ENCODE measurements around the gene EPHA5.

The EPHA5 gene

GRCh38 chr4:65472531-65472930 is 197.8 kb downstream of the EPHA5 start:
- no peak for DNase-seq

DNA sequence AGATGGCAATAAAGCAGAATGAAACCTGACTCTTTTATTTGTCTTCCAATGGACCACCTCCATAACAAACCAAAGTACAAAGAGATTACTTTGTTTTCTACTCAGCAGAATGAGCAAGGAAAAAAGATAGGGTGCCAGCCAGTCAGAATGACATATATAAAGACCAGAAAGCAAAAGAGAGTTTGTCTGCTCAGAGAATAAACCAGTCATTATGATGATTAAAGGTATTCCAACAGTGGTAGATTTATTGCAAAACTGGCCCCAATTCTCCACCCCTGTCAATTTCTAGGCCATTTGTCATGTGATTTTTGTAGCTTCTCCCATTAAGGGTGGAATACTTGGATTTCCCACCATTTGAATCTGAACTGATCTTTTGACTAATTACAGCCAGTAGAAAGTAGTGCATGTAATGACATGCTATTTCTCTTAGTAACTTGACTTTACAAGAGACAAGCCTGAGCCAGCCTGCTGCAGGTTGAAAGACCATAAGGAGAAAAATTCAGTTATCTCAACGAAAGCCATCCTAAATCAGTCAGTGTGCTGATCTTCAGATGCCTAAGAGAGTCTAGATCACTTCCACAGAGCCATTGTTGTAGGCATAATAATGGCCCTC is 203.1 kb downstream of the EPHA5 start:
- no peak for DNase-seq

GRCh38 chr4:65461781-65462180 is 208.5 kb downstream of the EPHA5 start:
- no peak for DNase-seq

DNA sequence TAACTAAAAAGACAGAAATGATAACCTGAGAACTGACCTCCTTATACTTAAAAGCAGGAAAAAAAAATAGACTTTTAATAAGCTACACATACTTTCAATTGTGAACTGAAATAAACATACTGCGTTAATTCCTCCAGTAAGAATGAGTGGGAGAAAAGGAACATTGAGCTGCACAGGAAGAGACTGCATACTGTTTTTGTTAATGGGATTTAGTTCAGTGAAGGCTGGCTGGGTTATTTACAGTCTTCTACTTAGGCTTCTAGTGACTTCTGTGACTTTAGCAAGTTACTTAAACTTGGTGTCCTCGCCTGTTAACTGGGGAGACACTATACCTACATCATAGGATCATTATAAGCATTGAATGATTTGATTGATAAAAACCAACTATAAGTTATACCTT is 213.3 kb downstream of the EPHA5 start:
- no peak for DNase-seq

GRCh38 chr4:65456579-65456978 is 213.7 kb downstream of the EPHA5 start:
- no peak for DNase-seq

DNA sequence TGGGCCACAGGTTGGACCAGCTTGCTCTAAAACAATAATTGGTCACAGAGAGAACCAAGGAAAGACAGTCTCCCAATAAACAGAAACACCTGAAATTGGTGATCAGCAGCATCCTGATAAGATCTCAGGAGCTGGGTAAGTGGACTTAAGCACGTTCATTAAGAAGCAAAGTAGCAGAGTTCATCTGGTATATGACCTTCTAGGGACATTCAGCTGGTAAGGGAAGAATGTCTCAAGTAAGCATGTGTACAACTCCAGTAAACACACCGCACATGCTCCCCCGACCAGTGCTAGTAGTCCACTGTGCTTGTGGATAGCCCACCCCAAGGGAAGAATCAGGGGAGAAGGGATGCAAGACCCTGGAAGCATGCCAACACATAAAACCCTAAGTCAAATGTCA is 216.9 kb downstream of the EPHA5 start:
- no peak for DNase-seq

DNA sequence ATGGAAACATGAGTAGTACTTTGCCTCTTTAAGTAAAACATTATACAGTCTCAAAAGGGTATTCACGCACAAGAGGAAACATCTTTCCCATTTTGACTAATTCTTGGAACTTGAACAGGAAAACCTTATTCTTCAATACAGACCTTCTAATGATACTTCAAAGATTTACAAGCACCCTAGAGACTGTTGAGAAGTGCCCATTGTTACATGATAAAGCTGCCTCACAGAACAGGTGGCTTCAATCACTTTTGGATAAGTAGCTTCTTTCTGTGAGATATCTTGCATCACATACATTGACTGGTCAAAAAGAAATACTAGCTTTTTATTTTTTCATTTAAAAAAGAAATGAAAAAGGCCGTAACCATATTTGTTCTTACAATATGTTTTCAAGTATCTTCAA is 219.4 kb downstream of the EPHA5 start:
- no peak for DNase-seq

DNA sequence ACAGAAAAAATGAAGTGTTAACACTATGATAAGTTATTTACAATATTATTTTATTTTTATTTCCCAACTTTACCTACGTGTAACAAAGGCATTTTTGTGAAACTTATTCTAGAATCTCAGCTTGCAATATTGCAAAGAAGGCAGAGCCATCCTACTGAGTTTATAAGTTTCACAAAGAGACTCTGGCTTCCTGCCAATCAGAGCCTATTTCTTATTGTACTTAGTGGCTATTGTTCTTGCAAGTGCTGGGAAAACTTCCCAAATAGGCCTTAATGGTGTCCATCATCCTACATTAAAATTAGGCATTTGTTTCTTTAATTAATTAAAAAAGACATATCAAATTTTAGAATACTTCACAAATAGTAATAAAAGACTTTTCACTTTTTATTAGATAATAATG is 233.2 kb downstream of the EPHA5 start:
- DNase-seq, result no peak

DNA sequence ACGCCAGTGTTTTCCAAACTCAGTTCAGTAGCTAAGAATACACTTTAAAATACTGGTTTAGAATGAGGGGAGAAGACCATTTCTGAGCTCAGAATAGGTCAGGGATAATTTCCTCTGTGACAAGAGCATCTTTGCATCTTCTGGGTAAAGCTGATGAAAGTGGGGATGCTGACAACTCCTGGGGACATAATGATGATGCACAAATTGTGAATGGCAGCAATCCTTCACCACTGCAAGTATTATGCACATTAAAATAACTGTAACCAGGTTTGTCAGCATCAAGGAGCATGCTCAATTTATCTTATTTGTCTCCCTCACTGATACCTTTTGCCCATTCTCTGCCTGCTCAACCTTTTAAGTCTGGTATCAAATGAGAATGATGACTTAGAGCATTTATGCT is 248.2 kb downstream of the EPHA5 start:
- DNase-seq, result no peak

DNA sequence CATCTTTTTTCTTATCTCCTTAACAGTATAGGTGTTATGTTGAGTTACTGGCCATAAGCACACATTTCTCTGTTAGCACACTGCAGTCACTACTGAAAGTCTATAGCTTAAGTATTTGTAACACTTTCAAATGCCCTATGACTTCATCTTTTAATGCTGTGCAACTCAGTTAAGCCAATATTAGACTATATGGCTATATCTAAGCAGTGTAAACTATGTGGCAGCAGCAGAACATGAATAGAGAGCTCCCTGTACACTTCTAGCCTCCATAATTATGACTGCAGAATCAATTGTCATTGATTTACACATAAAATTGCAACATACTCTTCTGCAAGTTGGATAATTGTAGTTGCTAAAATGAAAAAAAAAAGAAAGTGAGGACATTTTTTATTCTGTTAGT is 250.3 kb downstream of the EPHA5 start:
- no peak for DNase-seq

- no peak for DNase-seq
These were observed 253.4 kb downstream of the EPHA5 start for GRCh38 chr4:65416891-65417290.

DNA sequence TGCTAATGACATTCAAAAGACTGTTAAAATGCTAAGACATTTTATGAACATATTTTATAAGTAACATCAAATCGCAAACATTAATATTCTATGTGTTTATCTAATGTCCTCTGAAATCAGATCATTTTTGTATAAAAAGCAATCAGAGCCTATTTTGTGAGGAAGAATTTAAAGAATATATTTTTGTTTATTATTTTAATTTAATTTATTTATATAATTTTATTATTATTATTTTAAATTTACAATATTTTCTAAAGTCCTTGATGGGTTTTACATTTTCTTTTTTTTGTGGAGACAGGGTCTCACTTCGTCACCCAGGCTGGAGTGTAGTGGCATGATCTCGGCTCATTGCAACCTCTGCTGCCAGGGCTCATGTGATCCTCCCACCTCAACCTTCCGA is 262.8 kb downstream of the EPHA5 start:
- no peak for DNase-seq

GRCh38 chr4:65401083-65401482 is 269.2 kb downstream of the EPHA5 start:
- DNase-seq, result no peak

DNA sequence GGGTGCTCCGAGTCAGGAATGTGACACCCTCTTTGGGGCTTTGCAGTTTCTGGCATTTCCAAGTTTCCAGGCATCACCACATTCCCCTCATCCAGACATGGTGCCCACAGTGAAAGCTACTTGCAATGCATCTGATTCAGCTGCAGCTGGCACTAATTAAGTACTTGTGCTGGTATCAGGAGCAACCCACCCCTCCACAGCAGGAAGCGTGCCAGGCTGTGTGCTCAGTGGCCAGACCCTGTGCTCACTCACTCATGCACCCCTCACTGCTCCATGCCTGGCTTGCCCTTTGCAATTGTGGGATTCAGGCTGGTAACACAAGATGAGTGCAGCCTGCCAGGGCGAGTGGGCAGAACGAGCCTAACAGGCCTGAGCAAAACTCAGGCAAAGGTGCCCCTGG is 271.2 kb downstream of the EPHA5 start:
- DNase-seq, result no peak

GRCh38 chr4:65393078-65393477 is 277.2 kb downstream of the EPHA5 start:
- DNase-seq, result no peak

GRCh38 chr4:65392488-65392887 is 277.8 kb downstream of the EPHA5 start:
- DNase-seq, result no peak

GRCh38 chr4:65391814-65392213 is 278.5 kb downstream of the EPHA5 start:
- no peak for DNase-seq

DNA sequence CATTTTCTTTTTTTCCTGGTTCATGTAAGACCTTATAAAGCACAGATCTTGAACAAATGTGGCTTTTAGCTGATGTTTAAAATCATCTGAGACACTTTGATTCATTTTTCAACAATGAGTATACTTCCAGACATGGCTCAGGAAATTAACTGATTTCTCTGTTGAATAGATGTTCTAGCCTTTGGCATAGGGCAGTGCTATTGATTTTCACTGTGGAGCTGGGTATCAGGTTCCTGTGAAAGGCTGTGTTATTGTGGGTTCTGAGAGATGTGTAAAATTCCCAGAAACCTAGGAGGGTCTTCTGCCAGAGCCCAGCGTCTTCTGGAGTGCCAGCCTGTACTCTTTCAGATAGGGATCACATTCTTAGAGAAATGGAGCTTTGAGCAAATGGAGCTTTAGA is 278.9 kb downstream of the EPHA5 start:
- no peak for DNase-seq

DNA sequence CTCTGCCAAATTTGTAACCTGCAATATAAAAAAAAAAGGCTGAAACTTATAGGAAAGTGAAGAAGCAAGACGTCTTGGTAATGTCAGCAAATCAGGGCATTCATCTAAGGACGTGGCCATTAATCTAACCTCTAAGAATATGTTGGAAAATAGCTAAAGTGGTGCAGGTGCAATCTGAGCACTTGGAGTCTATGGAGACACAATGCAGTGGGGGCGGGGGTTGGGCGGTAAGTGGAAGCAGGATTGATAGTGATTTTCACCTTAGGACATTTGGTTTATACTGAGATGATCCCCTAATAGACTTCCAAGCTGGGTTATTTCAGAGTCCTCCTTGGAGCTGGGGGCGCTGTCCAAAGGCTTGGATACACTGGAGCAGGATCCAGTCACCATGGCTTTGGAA is 283.4 kb downstream of the EPHA5 start:
- DNase-seq, result no peak

DNA sequence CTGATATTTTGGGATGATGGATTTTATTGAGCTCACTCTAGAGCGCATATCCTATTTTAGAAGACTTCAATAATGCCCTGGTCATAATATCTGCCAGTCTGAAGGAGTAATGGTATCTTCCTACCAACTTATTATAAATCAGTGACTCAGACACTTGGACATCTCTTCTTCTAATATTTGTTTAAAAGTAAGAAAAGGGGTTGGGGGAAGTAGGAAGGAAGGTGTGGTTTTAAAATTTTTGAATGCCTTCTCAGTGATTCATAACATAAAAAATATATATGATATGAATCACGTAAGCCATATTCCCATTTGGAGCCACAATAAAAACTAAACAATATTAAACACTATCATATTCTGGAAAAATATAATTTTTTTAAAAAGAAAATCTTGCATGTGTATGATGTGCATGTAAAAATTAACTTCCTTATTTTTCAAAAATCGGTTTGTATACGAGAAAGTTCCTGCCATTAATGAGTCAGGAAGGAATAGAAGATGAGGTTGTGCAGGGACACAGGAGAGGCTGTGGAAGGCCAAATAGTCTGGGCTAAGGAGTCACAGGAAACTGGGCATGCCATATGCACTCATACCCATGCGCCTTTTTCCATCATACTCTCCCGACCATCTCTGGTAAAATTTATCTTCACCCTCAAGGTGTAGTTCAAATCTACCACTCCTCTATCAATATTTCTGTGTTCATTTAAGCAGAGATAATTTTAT is 286.5 kb downstream of the EPHA5 start:
- no peak for DNase-seq

- DNase-seq, result no peak
These were observed 288.6 kb downstream of the EPHA5 start for GRCh38 chr4:65381648-65382047.

DNA sequence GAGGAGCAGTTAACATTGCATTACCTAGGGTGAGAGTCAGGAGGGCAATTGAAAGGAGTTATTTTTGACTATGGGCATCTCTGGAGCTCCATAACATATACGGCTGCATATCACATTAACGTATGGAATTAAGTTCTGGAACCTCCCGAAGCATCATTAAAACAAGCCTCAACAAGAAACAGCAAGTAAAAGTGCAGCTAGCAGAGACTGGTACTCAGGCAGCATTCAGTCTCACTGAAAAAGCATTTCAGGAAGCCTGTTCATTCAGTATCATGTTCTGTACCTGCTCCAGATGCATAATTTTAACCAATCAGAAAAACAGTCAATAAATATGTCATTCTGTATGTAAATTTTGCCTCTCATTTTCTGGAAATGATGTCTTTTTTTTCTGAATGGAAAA is 299.6 kb downstream of the EPHA5 start:
- no peak for DNase-seq

DNA sequence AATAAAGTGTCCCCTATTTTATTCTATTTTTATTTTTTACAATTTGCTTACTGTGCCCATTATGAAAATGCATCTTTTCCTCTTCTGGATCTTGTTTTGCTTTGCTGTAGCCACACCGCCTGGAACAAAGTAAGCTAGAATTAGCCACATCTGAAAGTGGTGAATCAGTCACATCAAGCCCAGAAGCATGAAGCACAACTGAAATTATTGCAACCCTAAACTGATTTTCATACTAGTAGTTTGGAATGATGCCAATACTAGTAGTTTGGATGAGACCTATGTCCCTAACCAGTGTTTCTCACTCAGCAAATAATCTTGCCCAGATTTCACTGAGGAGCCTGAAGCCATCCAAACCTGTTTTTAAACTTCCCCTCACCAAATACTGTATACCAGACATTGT is 303.0 kb downstream of the EPHA5 start:
- no peak for DNase-seq

DNA sequence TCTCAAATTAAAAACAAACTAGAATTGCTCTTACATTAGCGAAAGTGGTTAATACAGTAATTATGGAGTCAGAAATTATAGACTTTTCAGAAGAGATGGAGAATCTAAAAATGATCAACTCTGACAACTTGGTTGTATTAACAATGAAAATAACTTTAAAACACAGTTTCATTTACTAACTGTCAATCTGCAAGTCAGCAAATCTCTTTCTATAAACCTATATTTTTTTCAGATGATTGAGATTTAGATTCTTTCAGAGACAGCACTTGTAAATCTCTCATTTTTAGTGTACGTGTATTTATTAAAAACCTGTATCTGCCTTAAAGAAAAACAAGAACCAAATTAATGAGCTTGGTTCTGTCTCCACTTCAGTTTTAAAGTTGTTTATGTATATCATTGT is 311.4 kb downstream of the EPHA5 start:
- DNase-seq, result no peak

DNA sequence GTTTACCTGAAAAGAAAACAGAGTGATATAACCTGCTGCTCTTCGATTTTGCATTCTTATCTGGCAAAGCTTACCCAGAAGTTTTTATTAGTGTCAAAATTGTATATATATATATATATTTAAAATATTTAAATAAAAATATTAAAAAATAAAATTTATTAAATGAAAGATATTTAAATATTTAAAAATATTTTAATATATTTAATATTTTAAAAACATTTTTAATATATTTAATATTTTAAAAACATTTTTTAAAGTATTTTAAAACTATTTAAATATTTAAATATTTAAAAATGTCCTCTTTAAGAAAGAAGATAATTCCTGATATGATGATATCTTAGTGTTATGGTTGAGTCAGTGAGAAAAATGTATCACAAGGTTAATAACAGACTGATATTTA is 317.2 kb downstream of the EPHA5 start:
- DNase-seq, result no peak

All from activated CD8-positive, alpha-beta memory T cell treated with anti-CD3 and anti-CD28 coated beads, Interleukin-2, amount 50 U/mL, for 4 hours (primary cell).